GM18499 (cell line): Measurements from ENCODE around the gene IQGAP2.

Experiments used
- ATAC-seq: cut with Tn5 transposase; IDR thresholded peaks from one replicate; pipeline ENCODE4 v1.9.1; 2021; ENCODE audit warnings: moderate number of reproducible peaks; ENCODE audit not compliant: insufficient read depth, unreplicated experiment

Gene IQGAP2

DNA sequence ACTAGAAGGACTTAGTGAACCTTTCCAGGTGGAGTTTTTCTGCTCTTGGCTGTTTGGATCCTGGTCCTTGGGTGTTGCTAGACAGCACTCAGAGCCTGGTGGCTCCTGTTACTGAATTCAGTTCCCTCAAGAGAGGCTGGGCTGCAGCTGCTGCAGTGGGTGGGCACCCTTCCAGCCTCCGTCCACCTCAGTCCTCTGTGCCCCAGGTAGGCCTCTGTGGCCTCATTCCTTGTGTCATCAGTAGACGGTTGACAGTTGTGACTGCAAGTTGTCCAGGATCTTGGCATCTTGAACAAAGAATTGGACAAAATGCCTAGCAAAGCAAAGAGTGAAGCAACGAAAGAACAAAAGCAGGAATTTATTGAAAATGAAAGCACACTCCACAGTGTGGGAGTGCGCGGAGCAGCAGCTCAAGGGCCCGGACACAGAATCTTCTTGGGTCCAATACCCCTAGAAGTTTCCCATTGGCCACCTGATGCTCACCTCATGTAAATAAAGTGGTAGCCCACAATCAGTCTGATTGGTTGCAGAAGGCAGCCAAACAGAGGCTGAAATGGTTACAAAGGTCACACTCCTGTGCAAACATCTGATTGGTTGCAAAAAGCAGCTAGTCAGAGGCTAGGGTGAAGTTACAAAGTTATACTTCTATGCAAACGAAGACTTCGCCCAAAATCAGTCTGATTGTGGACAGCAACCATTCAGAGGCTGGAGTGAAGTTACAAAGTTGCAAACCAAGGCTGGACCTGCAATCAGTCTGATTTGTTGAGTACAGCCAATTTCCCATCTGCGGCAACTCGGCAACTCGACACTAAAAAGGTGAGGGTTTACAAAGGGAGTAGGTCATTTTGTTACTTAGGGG is 352.9 kb downstream of the IQGAP2 start:
- no peak for ATAC-seq

DNA sequence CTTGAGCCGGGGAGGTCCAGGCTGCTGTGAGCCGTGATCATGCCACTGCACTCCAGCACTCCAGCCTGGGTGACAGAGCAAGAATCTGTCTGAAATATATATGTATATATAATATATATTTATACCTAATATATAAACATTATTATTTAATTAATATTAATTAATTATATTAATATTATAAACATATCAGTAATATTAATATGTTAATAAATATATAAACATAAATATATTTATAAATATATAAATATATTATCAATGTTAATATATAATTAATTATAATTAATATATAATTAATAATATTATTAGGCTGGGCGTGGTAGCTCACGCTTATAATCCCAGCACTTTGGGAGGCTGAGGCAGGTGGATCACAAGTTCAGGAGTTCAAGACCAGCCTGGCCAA is 354.0 kb downstream of the IQGAP2 start:
- no peak for ATAC-seq
